NCI-H1417 treated with DMSO at 0.1 percent for 48 hours (cell line): Measurements from ENCODE around the gene FAM162B.
"Not testable (repeated sequence)": the region's sequence is repeated elsewhere in the genome, so short reads cannot be mapped to it uniquely, and the experiment has no call there.

ENCODE experiments used
- DNase-seq: peaks from one replicate; lab custom pipeline; 2025; lab: John Stamatoyannopoulos, UW

Gene FAM162B

GRCh38 chr6:116764961-116765841 is at the start of gene FAM162B:
Gene FAM162B, minus strand, starts transcription at chr6:116765719. Its CDS starts 143 bp downstream, at chr6:116765576.
- DNase-seq, result no peak

GRCh38 chr6:116812051-116812650 is 46.6 kb upstream of the FAM162B start:
- DNase-seq, result no peak

GRCh38 chr6:116801971-116802370 is 36.5 kb upstream of the FAM162B start:
- no peak for DNase-seq

GRCh38 chr6:116799945-116800344 is 34.4 kb upstream of the FAM162B start:
- DNase-seq, result no peak

- no peak for DNase-seq
Measured at GRCh38 chr6:116797585-116797984, 32.1 kb upstream of the FAM162B start.

- no peak for DNase-seq
Measured at GRCh38 chr6:116793224-116793623, 27.7 kb upstream of the FAM162B start.

GRCh38 chr6:116783852-116784251 is 18.3 kb upstream of the FAM162B start:
- DNase-seq, result no peak

GRCh38 chr6:116779573-116780164 is 14.2 kb upstream of the FAM162B start:
- no peak for DNase-seq

GRCh38 chr6:116773886-116774285 is 8.4 kb upstream of the FAM162B start:
- DNase-seq, result no peak

GRCh38 chr6:116772450-116772849 is 6.9 kb upstream of the FAM162B start:
- DNase-seq, result no peak

- DNase-seq, result no peak
Measured at GRCh38 chr6:116767715-116768114, 2.2 kb upstream of the FAM162B start.

GRCh38 chr6:116766506-116767176 is 1.1 kb upstream of the FAM162B start:
- no peak for DNase-seq

- no peak for DNase-seq
Measured at GRCh38 chr6:116764629-116764960, 924 bp downstream of the FAM162B start.

GRCh38 chr6:116763906-116764628 is 1.5 kb downstream of the FAM162B start:
- DNase-seq, result no peak

- DNase-seq, result no peak
Measured at GRCh38 chr6:116763048-116763447, 2.5 kb downstream of the FAM162B start.

GRCh38 chr6:116762235-116762634 is 3.3 kb downstream of the FAM162B start:
- no peak for DNase-seq

GRCh38 chr6:116761779-116762178 is 3.7 kb downstream of the FAM162B start:
- DNase-seq, result no peak

GRCh38 chr6:116745176-116745575 is 20.3 kb downstream of the FAM162B start:
- DNase-seq, result no peak

GRCh38 chr6:116741571-116741970 is 23.9 kb downstream of the FAM162B start:
- DNase-seq, result no peak

GRCh38 chr6:116740486-116740885 is 25.0 kb downstream of the FAM162B start:
- not testable (repeated sequence) for DNase-seq

GRCh38 chr6:116737004-116737403 is 28.5 kb downstream of the FAM162B start:
- no peak for DNase-seq

GRCh38 chr6:116730513-116730912 is 35.0 kb downstream of the FAM162B start:
- DNase-seq, result no peak
